Thymus (tissue), 14 donors: ENCODE measurements around the gene RAB32. TPM values are rescaled to one million over a fixed set of nuclear protein-coding genes. Genes with fewer than 3 reads are reported as not detected.

Experiments used
- DNase-seq, 9 donors: peaks; one replicate each; pipeline ENCODE4 v3.0.0-alpha.2; 2013; ENCODE audit warnings: low spot score in 9 of 9, low read depth in 6 of 9, missing footprints in 1 of 9
- H3K27ac ChIP-seq, 2 donors: one replicate each; pipeline ENCODE4 v1.5.1; 2013; ENCODE audit warnings: control low read depth in 1 of 2, low read depth in 1 of 2, low read length in 1 of 2, mild to moderate bottlenecking in 1 of 2, moderate library complexity in 1 of 2
- H3K27me3 ChIP-seq, 2 donors: one replicate each; pipeline ENCODE4 v1.5.1; 2013; ENCODE audit warnings: low read length in 1 of 2; ENCODE audit not compliant: control insufficient read depth in 2 of 2, insufficient read depth in 1 of 2
- H3K36me3 ChIP-seq, 2 donors: one replicate each; pipeline ENCODE4 v1.5.1; 2013; ENCODE audit warnings: low read length in 1 of 2, mild to moderate bottlenecking in 1 of 2, moderate library complexity in 1 of 2; ENCODE audit not compliant: control insufficient read depth in 2 of 2, insufficient read depth in 2 of 2
- H3K4me1 ChIP-seq, 2 donors: one replicate each; pipeline ENCODE4 v1.5.1; 2013; ENCODE audit warnings: low read length in 2 of 2; ENCODE audit not compliant: control insufficient read depth in 2 of 2, insufficient read depth in 2 of 2
- H3K4me3 ChIP-seq, 2 donors: one replicate each; pipeline ENCODE4 v1.5.1; 2013; ENCODE audit warnings: low read length in 2 of 2, control low read depth in 1 of 2, mild to moderate bottlenecking in 1 of 2
- H3K9me3 ChIP-seq, 2 donors: one replicate each; pipeline ENCODE4 v1.5.1; 2013; ENCODE audit warnings: low read length in 1 of 2, mild to moderate bottlenecking in 1 of 2; ENCODE audit not compliant: control insufficient read depth in 2 of 2, insufficient read depth in 1 of 2
- WGBS: extraction: QIAGEN DNeasy Blood & Tissue Kit; methylation state at CpG from one replicate; pipeline ENCODE4 v1.1.7; 2013; 5-methylcytosine and 5-hydroxymethylcytosine counted together
- long read RNA-seq, 10 donors: transcript quantifications; one replicate each; lab custom pipeline, GENCODE V29; 2026
- polyA plus RNA-seq: library from polyadenylated mRNA; stranded (reverse); fragments of 200-250 nt; gene quantifications from one replicate; pipeline ENCODE4 v1.2.3, GENCODE V29; 2013
- total RNA-seq: library from RNA; stranded (reverse); fragments of 120-200 nt; gene quantifications from one replicate; pipeline ENCODE4 v1.2.4, GENCODE V29; 2013
- donor health status: healthy.

RAB32 gene
- total RNA-seq: 40.8 TPM
- 41.3 TPM for polyA plus RNA-seq
- long read RNA-seq, donor 1, partial matches to known transcripts: 0 of 2 reads
- long read RNA-seq, donor 1, other reads (novel, unspliced or antisense): 0 of 2 reads
- long read RNA-seq, donor 2: 0 reads
- long read RNA-seq, donor 3, transcript RAB32-201 (3 exons, 1,217 nt): major isoform, 43 of 50 reads
- long read RNA-seq, donor 3, partial matches to known transcripts: 7 of 50 reads
- long read RNA-seq, donor 3, other reads (novel, unspliced or antisense): 0 of 50 reads
- long read RNA-seq, donor 4, transcript RAB32-201 (3 exons, 1,217 nt): major isoform, 23 of 32 reads
- long read RNA-seq, donor 4, partial matches to known transcripts: 9 of 32 reads
- long read RNA-seq, donor 4, other reads (novel, unspliced or antisense): 0 of 32 reads
- long read RNA-seq, donor 5, transcript RAB32-201 (3 exons, 1,217 nt): major isoform, 52 of 52 reads
- long read RNA-seq, donor 5, partial matches to known transcripts: 0 of 52 reads
- long read RNA-seq, donor 5, other reads (novel, unspliced or antisense): 0 of 52 reads
- long read RNA-seq, donor 6, transcript RAB32-201 (3 exons, 1,217 nt): major isoform, 25 of 25 reads
- long read RNA-seq, donor 6, partial matches to known transcripts: 0 of 25 reads
- long read RNA-seq, donor 6, other reads (novel, unspliced or antisense): 0 of 25 reads
- long read RNA-seq, donor 7, transcript RAB32-201 (3 exons, 1,217 nt): major isoform, 32 of 53 reads
- long read RNA-seq, donor 7, partial matches to known transcripts: 21 of 53 reads
- long read RNA-seq, donor 7, other reads (novel, unspliced or antisense): 0 of 53 reads
- long read RNA-seq, donor 8, transcript RAB32-201 (3 exons, 1,217 nt): major isoform, 13 of 13 reads
- long read RNA-seq, donor 8, partial matches to known transcripts: 0 of 13 reads
- long read RNA-seq, donor 8, other reads (novel, unspliced or antisense): 0 of 13 reads
- long read RNA-seq, donor 9, transcript RAB32-201 (3 exons, 1,217 nt): major isoform, 18 of 28 reads
- long read RNA-seq, donor 9, partial matches to known transcripts: 10 of 28 reads
- long read RNA-seq, donor 9, other reads (novel, unspliced or antisense): 0 of 28 reads
- long read RNA-seq, donor 10, transcript RAB32-201 (3 exons, 1,217 nt): major isoform, 14 of 14 reads
- long read RNA-seq, donor 10, partial matches to known transcripts: 0 of 14 reads
- long read RNA-seq, donor 10, other reads (novel, unspliced or antisense): 0 of 14 reads

DNA sequence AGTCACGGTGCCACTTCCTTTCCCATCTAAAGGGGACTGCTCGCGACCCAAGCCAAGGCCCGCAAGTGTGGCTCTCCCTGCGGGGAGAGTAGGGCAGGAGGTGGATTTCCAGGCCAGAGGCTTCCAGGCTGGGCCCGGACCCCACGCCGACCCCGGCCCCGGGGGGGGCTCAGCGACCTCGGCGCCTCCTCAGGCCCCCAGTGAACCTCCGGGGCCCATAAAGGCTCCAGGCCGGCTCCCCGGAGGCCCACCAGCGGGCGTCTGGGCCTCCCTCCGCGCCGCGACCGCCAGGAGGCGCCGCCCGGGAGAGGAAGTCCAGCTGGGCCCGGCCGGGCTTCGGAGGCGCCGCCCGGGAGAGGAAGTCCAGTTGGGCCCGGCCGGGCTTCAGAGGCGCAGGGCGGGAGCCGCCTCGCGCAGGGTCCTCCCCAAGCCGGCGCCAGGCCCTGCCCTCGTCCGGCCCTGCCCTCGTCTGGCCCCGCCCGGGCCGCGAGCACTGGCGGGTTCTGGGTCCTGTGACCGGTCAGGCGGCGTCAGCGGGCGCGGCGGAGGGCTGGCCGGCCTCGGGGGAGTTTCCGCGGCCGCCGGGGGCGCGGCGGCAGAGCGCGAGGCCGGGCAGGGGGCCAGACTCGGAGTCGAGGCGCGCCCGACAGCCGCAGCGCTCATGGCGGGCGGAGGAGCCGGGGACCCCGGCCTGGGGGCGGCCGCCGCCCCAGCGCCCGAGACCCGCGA lies at the start of gene RAB32:
Gene RAB32 (plus strand): TSS at position 623 of the 729 bp plus-strand sequence. CDS start 39 bp downstream, at position 662.
- H3K36me3 ChIP-seq: no peaks in the 10 kb centered on the region
- H3K27me3 ChIP-seq: no peaks in the 10 kb centered on the region
- H3K4me1 ChIP-seq: peaks cover 18 to 20% of the 10 kb centered on the region in 2 donors
- H3K4me3 ChIP-seq: peak within 1 kb of the TSS; percentile 73 to 85
- H3K27ac ChIP-seq: peak within 1 kb of the TSS; percentile 83 to 88
- DNase-seq: peak in 7 of 9 donors; percentile 23 to 80 (median 53)
- WGBS: under 1% methylated on average over 86 of the region's 86 CpGs
- no peaks in the 10 kb centered on the region for H3K9me3 ChIP-seq

GRCh38 chr6:146498309-146498708 lies 45.3 kb upstream of the RAB32 start:
- no peak overlapping the region for H3K27ac ChIP-seq
- no peaks in the 10 kb centered on the region for H3K27me3 ChIP-seq
- H3K36me3 ChIP-seq: no peaks in the 10 kb centered on the region
- 91% methylated on average over 4 of the region's 4 CpGs for WGBS
- no peak overlapping the region for H3K4me3 ChIP-seq
- no peak for DNase-seq
- no peaks in the 10 kb centered on the region for H3K4me1 ChIP-seq
- H3K9me3 ChIP-seq: no peaks in the 10 kb centered on the region

GRCh38 chr6:146503096-146503495 lies 40.5 kb upstream of the RAB32 start:
- no peaks in the 10 kb centered on the region for H3K4me1 ChIP-seq
- no peak overlapping the region for H3K4me3 ChIP-seq
- H3K9me3 ChIP-seq: no peaks in the 10 kb centered on the region
- WGBS: 97% methylated on average over 1 of the region's 1 CpG
- no peaks in the 10 kb centered on the region for H3K27me3 ChIP-seq
- H3K27ac ChIP-seq: no peak overlapping the region
- DNase-seq: no peak
- no peaks in the 10 kb centered on the region for H3K36me3 ChIP-seq

- Histone ChIP-seq H3K27ac (no peak overlapping the region), H3K36me3 (no peaks in the 10 kb centered on the region), H3K9me3 (peaks cover 0 to 7% of the 10 kb centered on the region in 2 donors), H3K4me3 (no peak overlapping the region), H3K4me1 (no peaks in the 10 kb centered on the region), H3K27me3 (no peaks in the 10 kb centered on the region)
- DNase-seq: no peak
- 93% methylated on average over 7 of the region's 7 CpGs for WGBS
Measured at GRCh38 chr6:146515212-146515611, 28.4 kb upstream of the RAB32 start.

DNA sequence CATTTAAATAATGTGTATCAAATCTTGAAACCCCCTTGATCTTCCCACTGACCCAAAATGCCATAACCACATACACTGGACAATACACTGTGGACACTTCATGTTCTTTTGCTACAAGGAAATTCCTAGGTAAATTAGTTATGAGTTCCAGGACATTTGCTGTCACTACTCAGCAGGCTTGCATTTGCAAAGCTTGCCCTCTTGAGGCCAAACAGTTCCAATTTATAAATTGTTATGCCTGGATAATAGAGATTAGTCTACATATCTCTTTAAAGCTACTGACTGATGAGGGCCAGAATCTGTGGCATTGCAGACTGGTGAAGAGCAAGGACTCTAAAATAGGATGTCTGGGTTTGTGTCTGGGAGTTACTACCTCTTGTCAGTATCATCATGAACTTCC lies 17.4 kb upstream of the RAB32 start:
- Histone ChIP-seq H3K27me3 (no peaks in the 10 kb centered on the region), H3K4me1 (peaks cover 0 to 3% of the 10 kb centered on the region in 2 donors), H3K36me3 (no peaks in the 10 kb centered on the region), H3K9me3 (no peaks in the 10 kb centered on the region), H3K27ac (no peak overlapping the region), H3K4me3 (no peak overlapping the region)
- DNase-seq: no peak

- no peak overlapping the region for H3K27ac ChIP-seq
- H3K27me3 ChIP-seq: no peaks in the 10 kb centered on the region
- H3K4me1 ChIP-seq: peaks cover 0 to 3% of the 10 kb centered on the region in 2 donors
- 98% methylated on average over 3 of the region's 3 CpGs for WGBS
- no peak overlapping the region for H3K4me3 ChIP-seq
- no peak for DNase-seq
- H3K9me3 ChIP-seq: no peaks in the 10 kb centered on the region
- no peaks in the 10 kb centered on the region for H3K36me3 ChIP-seq
Measured at GRCh38 chr6:146532702-146533101, 10.9 kb upstream of the RAB32 start.

- H3K9me3 ChIP-seq: no peaks in the 10 kb centered on the region
- DNase-seq: no peak
- H3K27me3 ChIP-seq: no peaks in the 10 kb centered on the region
- H3K4me3 ChIP-seq: peak overlapping the region; percentile 58 to 85
- 65% methylated on average over 9 of the region's 9 CpGs for WGBS
- H3K27ac ChIP-seq: no peak overlapping the region
- peaks cover 18 to 20% of the 10 kb centered on the region in 2 donors for H3K4me1 ChIP-seq
- H3K36me3 ChIP-seq: no peaks in the 10 kb centered on the region
Measured at GRCh38 chr6:146542881-146543210, 787 bp upstream of the RAB32 start.

DNA sequence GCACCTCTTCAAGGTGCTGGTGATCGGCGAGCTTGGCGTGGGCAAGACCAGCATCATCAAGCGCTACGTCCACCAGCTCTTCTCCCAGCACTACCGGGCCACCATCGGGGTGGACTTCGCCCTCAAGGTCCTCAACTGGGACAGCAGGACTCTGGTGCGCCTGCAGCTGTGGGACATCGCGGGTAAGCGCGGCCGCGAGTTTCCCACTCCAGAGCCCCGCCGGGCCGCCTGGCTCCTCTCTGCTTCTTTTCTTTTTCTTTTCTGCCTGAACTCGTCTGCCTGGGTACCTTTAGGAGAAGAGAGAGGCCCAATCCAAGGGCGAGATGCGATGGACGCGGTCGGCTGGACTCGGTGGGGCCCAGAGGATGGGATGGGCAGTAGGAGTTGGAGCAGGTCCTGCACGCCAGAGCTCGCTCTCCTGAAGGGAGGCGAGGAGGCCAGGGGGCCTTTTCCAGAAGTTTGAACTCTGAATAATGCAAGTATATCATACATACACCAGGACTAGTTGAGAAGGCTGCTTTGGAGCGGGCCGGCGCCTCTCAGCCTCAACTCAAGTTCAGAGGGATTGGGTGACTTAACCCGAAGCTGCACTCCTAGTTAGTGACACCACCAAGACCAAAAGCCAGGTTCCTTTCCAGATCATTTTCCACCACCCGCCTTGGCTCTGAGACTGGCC lies 445 bp downstream of the RAB32 start:
- Histone ChIP-seq H3K4me3 (peak overlapping the region; percentile 73 to 85), H3K27me3 (no peaks in the 10 kb centered on the region), H3K27ac (peak overlapping the region; percentile 83 to 88), H3K9me3 (no peaks in the 10 kb centered on the region), H3K36me3 (no peaks in the 10 kb centered on the region), H3K4me1 (peaks cover 18 to 20% of the 10 kb centered on the region in 2 donors)
- WGBS: 7% methylated on average over 33 of the region's 33 CpGs
- DNase-seq: peak in 5 of 9 donors; percentile 26 to 63 (median 42)
